OCI-M2 (cell line): ENCODE data around the gene CMSS1.

Source experiments
- DNase-seq: peaks from one replicate; lab custom pipeline; 2025; ENCODE audit not compliant: unreplicated experiment; lab: John Stamatoyannopoulos, UW

CMSS1 gene

DNA sequence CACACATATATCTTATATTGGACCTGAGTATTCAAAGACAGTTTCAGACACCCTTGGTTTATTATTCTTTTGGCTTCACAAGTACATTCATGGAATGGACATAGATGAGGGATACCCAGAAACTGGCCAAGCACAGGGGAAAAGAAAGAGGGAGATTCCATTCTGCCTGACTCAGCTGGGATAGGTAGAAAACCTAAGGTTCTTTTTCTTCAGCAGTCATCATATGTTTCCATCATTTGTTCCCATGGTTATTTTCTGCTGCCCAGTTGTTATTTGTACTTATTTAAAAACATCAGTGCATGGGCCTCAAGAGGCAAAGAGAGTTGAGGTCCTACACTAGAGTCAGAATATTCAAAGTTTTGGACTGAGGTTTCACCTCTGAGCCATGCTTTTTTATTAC is 204.8 kb downstream of the CMSS1 start:
- no peak for DNase-seq

DNA sequence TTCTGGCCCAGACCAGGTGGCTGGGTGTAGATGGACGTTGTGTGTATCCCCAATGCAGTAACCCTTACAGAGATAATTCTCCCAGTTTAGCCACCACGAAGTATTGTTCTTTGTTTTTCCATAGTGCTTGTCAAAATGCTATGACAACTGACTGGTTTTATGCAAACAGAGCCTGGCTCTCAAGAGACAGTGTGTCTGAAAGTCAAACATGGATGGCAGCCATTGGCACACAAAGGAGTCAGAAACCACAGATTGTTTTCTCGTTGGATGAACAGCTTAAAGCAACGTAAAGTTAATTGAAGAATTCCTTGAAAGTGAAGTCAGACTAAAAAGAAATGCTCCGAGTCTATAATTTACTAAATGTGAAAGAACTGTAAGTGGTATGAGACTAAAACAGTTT is 205.5 kb downstream of the CMSS1 start:
- no peak for DNase-seq

- no peak for DNase-seq
Observed at GRCh38 chr3:100023595-100023994, 205.9 kb downstream of the CMSS1 start.

DNA sequence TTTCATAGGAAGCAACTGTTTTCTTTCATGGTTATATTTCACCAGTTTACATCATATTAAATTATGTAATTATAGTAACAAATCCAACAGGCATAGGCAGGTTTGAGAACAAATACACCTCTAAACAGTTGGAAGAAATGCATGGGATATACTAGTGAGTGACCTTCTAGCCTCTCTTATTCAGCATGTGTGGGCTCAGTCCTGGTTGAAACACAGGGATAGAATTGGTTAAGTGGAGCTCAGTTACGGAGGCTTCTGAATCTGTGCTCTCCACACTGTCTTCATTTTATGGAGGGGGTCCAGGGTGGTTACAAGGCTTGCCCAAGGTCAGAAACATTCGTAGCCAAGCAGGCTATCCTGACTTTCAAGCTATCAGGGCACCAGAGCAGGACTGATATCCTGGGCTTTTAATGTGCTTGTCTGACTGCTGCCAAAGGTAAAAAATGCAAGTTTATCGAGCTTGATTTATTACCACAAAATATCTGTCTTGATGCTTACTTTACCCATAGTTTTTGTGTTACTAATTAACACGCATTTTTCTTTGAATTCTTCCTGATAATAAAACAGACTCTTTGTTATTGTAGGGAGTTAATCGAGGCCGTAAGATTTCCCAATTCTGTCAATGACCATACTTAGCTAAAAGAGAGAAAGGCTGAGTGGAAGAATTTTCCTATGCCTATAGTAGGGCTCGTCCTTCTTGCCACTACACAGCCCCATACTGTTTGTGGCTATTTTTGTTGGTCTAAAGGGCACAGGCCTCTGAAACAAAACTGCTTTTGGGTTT is 207.1 kb downstream of the CMSS1 start:
- no peak for DNase-seq

DNA sequence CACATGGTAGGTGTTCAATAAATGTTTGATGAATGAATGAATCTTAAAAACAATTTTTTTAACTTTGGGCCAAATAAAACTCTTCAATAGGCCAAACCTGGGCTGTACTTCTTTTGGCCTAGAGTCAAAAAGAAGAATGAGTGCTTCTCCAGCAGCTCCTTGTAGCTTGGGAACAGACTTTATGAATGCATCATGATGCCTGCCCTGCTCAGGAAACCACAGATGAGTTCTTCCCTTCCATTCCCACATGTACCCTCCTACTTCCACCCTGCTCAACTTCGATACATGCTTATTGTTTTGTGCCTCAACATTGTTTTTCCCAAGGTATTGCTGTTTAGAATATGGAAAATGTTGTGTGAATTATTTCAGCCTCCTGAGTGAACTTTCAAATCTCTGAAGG is 209.7 kb downstream of the CMSS1 start:
- no peak for DNase-seq

DNA sequence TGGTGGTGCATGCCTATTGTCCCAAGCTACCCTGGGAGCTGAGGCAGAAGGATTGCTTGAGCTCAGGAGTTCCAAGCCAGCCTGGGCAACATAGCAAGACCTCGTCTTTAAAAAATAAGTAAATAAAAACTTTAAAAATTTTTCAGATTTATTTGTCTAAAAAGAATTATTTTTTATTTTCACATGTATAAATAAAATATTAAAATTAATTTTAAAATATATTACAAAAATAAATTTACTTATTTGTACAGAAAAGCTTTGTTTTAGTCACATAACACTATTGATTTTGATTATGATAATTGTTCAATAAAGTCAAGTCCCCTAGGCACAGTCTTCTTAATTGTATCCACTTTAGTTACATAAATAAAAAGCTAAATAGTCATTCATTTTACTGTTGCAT is 211.4 kb downstream of the CMSS1 start:
- no peak for DNase-seq

- no peak for DNase-seq
Observed at GRCh38 chr3:100029689-100030088, 212.0 kb downstream of the CMSS1 start.

GRCh38 chr3:100030346-100030745 is 212.7 kb downstream of the CMSS1 start:
- no peak for DNase-seq

GRCh38 chr3:100030914-100031425 is 213.3 kb downstream of the CMSS1 start:
- no peak for DNase-seq

GRCh38 chr3:100032243-100032642 is 214.6 kb downstream of the CMSS1 start:
- no peak for DNase-seq

DNA sequence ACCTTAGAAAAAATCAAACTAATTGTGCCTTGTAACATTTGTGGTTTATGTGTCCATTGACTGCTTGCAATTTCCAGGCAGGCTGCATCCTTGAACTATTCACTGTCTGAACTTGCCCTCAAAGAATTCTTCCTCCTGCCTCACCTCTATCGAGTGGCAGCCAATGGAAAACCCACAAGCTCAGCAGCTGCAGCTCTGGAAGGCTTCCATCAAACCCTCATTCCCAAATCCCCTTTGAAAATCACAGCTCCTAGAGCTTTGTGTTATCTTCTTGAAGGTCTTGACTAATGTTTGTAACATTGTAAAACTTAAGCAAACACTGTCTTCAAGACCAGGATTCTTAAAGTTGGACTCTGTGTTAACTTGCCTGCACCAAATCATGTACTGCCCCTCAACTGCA is 215.5 kb downstream of the CMSS1 start:
- DNase-seq, result no peak

- no peak for DNase-seq
Observed at GRCh38 chr3:100033903-100034471, 216.3 kb downstream of the CMSS1 start.

DNA sequence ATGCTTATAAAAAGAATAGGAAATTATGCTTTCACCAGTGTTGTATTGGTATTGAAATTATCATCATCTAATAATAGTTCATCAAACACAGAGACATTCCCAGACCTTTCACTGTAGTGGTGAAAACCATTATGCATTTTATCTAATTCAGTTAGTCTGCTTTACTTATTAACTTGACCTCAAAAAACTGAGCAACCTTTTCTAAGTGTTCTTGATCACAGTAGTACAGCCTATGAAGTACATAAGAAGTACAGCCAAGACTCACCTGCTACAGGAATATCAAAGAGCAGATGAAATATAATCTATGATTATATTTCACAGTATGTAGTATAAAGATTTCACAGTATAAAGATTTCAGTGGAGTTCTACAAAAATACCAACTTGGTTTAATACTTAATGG is 221.4 kb downstream of the CMSS1 start:
- DNase-seq, result no peak

DNA sequence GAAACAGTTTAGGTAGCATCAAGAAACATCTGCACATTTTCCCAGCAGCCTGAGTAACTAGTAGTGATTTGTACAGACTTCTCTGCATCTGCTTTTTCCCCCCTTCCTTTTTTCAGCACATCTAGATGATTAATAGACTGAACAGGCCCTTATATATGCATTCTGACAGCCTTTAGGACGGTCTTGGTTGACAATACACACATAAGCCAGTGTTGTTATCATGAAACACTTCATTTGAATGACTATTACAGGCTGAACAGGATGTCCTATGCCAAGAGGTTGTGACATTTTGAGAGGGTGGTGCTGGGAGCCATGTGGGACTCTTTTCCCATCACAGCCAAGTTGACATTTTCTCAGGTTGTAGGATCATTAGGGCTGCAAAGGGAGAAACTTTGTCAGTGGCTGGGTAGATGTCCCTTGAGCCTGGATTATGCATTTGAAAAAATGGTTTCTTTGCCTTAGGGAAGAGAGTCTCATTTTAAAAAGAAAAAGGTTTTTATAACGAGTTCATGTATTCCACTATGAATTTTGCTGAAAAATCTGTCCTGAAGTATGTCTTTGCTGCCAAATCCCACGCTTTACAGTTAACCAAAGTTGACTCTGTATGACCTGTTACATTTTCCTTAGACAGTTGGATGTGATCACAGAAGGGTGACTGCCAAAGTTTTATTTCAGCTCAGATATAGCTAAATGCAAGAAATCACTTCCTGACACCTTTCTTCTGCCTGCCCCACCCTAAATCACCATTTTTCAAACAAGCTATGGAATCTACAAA is 223.0 kb downstream of the CMSS1 start:
- DNase-seq, result no peak

- DNase-seq, result no peak
Observed at GRCh38 chr3:100041328-100041749, 223.7 kb downstream of the CMSS1 start.

- DNase-seq, result no peak
Observed at GRCh38 chr3:100042166-100042981, 224.7 kb downstream of the CMSS1 start.

GRCh38 chr3:100043271-100043670 is 225.6 kb downstream of the CMSS1 start:
- DNase-seq, result no peak

GRCh38 chr3:100044369-100044768 is 226.7 kb downstream of the CMSS1 start:
- DNase-seq, result no peak

GRCh38 chr3:100045696-100046095 is 228.0 kb downstream of the CMSS1 start:
- DNase-seq, result no peak

GRCh38 chr3:100046986-100047385 is 229.3 kb downstream of the CMSS1 start:
- no peak for DNase-seq
